HG03280 (cell line): Measurements from ENCODE around the gene USP15.
A peak's percentile ranks its signal among the peaks of the same experiment; 100 is the strongest.

Source experiments
- ATAC-seq: cut with Tn5 transposase; IDR thresholded peaks from one replicate; pipeline ENCODE4 v1.9.1; 2021; ENCODE audit warnings: mild to moderate bottlenecking, moderate library complexity; ENCODE audit not compliant: unreplicated experiment

The USP15 gene

DNA sequence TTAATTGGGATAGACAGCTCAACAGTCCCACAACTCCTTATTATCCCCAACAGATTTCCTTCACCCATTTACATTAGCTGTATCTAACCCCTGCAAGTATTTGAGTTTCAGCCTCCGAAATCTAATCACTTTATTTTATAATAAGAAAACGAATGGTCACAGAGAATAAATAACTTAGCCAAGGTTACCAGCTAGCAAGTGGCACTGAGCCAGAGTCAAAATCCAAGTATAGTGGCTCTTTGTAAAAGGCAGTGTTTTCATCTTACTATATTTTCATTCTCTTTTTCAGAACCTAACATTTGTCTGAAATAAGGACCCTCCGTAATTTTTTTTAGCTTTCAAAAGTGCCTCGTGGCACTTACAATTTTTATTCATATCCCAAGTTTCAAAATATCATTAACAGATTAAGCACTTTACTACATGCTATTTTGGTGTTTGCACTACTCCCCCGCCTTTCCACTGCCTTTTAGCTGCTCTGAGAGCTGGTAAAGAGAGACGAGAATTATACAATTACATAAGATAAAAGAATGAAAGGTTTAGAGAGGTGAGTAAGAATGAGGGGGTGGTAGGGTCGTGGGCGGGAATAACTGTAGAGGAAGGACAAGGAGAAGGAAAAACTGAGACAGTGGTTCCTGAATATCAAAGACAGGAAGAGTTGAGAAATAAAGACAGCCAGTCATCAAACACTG, 3.7 kb upstream of the USP15 start:
- no peak for ATAC-seq

DNA sequence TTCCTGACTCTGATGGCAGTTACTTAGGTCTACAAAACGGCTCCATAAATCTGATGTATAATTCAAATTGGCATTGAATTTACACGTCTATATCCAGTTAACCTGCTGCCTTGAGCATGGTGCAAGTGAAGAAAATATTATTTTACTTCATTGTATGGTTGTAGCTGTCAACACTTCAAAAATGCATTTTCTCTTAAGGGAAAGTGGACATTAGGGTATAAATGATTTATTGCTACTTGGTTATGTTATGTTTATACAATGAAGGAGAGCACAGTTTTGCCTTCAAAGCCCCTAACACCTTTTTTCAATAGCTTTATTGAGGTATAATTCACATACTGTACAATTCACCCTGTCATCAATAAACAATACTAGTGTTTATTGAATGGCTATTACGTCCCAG, 2.0 kb upstream of the USP15 start:
- no peak for ATAC-seq

DNA sequence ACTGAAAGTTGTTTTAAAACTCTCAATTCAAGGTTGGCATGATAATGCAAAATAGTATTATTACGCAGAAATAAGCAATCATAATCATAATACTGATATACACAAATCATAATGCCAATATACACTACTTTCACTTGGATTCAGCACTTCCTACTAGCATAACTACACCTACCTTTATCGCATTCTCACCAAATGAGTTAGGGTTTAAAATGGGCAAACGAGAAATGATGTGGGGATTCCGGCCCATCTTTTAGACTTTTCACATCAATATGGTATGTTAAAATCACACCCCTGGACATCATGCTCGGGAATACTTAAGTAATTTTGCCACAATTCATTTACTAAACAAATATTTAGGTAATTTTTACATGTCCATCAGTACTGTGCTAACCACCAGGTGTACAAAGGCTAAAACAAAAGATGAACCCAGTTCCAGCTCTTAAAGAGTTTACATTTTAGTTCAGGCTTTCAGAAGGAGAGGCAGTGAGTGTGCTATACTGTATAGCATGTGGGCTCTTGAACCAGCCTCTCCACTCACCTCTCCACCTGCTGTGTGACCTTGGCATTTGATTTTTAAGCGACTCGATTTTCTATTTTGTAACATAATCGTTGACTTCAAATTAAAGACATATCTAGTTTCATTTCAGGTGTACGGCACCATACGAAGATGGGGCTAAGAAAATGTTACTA, 1.1 kb upstream of the USP15 start:
- ATAC-seq: no peak

DNA sequence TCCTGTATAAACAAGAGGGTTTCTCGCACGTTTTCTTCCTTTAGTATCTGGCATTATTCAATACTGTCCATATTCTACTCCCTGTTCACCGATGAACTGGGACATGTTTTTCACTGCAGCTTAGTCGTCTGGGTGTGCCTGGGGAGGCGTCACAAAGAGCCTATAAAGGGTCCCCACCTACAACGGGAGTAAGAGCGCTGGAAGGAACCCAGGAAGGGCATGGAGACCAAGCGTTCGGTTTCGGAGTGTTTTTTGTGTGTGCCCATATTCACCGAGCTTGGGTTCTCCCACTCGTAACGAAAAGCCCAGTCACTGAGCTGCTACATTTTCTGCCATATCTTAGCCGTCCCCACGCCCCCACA, 592 bp upstream of the USP15 start:
- peak; percentile 5 for ATAC-seq

DNA sequence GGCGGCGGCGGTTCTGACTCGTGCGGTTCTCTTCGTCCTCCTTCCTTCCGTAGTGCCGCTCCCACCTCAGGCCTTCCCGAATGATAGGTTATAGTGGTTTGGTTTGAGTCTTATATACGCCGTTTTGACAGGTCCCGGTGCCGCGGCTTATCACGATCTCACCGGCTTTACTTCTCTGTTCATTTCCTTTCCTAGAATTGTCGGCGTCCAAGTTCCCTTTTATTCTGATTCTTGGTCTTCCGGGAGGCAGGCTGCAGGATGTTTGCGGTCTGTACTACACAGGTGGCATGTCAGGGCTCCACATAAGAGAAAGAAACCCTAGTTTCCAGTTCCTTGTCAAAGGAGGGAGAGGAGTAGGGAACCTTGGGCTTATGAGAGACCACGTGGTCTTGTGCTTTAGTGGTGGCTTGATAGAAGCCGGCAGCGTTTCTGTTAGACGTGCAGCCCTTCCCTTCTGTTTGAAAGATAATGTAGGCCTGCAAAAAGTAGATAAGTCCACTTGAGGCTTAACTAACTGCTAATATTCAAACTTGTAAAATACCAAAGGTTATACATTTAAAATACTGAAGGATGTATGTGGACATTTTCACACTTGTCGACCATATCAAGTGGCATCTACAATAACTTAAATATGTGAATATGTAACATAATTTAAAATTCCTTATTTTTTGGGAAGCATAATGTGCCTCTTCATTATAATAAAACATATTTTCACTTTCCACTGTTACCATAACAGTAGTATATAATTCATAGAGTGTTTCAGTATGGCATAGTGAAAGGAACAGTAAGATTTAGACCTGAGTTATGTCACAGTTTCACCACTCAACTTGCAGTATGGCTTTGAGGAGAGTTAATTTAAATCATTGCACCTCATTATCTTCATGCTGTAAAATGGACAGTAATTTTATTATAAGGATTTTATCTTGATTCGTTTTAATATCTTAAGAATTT, 804 bp downstream of the USP15 start:
- peak; percentile 40 for ATAC-seq

DNA sequence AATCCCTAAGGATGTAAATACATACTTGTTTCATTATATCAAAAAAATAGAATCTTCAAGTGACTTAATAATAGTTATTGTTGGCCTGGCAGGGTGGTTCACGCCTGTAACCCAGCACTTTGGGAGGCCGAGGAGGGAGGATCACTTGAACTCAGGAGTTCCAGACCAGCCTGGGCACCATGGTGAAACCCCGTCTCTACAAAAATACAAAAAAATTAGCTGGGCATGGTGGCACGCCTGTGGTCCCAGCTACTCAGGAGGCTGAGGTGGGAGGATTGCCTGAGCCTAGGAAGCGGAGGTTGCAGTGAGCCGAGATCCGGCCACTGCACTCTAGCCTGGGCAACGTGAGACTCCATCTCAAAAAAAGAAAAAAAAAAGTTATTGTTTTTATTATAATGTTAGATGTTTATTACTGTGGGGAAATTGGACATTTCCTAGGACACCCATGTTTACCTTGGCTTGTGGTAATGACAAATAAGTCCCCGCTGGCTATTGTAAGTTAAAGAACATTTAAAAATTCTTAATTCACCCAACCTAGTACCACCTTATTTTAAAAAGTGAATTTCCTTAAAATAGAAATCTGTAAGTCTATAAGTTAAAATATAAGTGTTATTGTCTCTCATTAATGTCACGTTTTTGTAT, 1.8 kb downstream of the USP15 start:
- ATAC-seq: no peak

DNA sequence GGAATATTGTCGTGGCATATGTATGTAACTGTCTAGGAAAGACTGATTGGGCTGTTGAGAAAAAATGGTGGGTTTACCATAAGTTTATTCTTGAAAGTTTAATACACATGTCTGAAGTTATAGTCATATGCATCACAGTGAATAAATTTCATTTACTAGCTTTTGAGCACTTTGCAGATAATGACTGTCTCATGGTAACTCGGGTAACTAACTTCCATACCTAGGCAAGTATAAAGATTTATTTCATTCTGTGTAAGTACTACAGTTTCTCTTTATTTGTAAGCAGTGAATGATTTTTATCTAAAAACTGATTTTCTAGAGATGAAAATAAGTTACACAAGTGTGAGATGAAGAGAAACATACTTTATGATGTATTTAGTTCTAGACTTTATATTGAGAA, 3.0 kb downstream of the USP15 start:
- ATAC-seq: no peak

DNA sequence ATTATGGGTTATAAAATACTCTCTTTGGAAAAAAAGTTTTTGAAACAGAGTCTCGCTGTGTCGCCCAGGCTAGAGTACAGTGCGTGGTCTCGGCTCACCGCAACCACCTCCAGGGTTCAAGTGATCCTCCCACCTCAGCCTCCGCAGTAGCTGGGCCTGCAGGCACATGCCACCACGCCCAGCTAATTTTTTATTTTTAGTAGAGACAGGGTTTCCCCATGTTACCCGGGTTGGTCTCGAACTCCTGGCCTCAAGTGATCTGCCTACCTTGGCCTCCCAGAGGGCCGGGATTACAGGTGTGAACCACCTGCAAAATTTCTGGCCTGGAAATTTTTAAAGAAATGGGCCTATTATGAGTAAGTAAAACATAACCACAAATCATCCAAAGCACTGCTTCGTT, 3.8 kb downstream of the USP15 start:
- ATAC-seq: no peak

DNA sequence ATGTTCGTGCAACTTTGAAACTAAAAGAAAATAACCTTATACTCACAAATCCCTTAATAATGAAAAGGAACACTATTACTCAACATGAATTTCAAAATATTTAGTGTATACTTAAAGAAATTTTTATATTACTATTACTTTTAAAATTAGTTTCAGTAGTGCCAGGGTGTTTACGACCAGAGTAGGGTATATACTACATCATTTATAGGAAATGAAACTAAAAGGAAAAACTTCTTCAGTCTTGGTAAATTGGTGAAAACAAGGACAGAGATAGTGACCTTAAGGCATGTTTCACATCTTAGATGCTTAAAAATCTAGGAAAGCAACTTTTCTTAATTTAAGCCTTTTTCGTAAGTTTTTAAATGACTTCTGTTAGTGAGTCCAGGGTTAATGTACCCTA, 4.5 kb downstream of the USP15 start:
- no peak for ATAC-seq

DNA sequence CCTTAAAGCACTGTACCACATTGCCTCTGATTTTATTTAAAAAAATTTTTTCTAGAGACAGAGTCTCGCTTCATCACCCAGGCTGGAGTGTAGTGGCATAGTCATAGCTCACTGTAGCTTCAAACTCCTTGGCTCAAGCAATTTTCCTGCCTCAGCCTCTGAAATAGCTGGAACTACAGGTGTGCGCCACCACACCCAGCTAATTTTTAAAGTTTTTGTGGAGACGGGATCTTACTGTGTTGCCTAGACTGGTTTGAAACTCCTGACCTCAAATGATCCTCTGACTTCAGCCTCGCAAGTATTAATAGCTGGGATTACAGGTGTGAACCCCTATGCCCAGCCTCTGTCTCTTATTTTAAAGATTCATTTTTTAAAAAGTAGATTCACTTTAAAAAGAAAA, 5.3 kb downstream of the USP15 start:
- no peak for ATAC-seq

DNA sequence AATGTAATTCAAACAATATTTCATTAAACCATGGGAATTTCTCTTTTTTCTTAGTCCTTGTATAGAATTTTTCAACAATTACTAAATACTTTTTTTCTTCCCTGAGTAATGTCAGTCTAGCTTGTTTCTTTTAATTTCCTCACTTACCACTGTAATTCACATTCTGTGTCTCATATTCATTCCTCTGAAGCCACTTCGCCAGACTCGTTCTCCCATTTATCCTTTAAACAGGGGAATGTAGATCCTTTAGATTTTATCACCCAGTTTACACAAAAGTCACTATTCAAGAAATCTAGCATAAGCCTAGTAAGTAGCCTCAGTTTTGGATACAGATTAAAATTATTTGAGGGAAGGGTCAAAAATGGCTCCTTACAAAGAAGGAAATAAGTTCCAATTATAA, 6.8 kb downstream of the USP15 start:
- no peak for ATAC-seq

DNA sequence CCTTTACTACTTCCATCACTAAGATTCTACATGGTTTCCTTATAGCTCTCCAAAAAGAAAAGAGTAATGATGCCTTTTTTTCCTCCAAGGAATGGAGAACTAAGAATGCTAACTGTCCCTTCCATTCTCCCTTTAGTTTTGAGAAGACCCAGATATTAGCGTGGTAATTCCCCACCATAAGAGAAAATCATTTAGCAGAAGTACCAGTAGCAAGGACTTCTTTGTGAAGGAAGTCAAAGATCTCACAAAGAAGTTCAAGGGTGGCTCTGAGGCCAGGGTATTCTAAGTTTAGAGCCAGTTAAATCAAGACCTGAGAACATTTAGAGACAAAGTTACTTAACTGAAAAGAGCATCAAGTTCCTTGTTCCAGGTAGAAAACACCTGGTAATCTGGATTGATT, 7.3 kb downstream of the USP15 start:
- no peak for ATAC-seq

DNA sequence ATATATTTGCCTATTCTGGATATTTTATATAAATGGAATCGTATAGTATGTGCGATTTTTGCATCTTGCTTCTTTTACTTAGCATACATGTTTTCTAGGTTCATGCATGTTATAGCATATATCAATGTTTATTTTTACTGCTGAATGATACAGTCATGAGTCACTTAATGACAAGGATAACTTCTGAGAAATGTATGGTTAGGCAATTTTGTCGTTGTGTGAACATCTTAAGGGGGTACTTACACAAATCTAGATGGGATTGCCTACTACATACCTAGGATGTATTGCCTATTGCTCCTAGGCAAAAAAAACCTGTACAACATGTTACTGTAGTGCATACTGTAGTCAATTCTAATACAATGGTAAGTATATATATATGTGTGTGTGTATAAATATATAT, 8.8 kb downstream of the USP15 start:
- ATAC-seq: no peak

DNA sequence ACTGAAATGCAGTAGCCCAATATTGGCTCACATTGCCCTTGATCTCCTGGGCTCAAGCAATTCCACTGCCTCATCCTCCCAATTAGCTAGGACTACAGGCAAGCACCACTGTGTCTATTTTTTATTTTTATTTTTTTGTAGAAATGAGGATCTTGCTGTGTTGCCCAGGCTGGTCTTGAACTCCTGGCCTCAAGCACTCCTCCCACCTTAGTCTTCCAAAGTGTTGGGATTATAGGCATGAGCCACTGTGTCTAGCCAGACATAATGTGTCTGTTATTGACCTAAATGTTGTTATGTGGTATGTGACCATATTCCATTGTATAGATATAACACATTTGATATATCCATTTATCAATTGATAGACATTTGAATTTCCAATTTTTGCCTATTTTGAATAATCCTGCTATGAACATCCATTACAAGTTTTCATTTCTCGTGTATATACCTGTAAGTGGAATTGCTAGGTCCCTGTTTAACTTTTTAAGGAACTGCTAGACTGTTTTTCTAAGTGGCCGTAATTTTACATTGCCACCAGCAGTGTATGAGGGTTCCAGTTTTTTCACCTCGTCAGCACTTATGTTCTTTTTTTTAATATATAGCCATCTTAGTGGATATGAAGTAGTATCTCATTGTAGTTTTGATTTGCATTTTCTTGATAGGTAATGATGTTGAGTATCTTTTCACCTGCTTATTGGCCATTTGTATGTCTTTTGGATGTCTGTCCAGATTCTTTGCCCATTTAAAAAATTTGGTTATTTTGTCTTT, 9.4 kb downstream of the USP15 start:
- no peak for ATAC-seq

DNA sequence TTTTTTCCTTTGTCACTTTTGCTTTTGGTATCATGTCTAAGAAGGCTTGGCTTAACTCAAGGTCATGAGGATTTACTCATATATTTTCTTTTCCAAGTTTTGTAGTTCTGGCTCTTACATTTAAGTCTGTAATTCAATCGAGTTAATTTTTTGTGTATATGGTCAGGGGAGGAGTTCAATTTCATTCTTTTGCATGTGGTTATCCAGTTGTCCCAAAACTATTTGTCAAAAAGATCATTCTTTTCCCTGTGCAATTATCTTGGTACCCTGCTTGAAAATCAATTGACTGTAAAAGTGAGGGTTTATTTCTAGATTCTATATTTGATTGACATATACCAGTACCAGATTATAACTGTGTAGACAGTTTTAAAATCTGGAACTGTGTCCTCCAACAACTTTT, 10.2 kb downstream of the USP15 start:
- ATAC-seq: no peak

DNA sequence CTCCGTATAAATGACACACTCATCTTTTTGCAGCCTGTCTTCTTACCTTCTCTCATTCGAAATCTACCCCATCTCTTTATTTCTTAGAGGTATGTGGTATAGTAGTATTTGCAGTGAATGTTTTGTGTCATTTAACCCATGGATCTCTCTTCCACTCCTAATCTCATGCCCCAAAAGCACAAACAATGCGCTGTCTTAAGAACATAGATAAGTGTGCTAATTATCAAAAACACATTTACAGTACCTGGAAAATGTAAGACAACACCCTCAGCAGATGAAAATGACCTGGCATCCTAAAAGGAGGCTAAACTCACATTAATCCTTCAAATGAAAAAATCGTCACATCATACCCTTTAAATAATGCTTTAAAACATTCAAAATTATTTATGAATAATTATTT, 10.7 kb downstream of the USP15 start:
- no peak for ATAC-seq

DNA sequence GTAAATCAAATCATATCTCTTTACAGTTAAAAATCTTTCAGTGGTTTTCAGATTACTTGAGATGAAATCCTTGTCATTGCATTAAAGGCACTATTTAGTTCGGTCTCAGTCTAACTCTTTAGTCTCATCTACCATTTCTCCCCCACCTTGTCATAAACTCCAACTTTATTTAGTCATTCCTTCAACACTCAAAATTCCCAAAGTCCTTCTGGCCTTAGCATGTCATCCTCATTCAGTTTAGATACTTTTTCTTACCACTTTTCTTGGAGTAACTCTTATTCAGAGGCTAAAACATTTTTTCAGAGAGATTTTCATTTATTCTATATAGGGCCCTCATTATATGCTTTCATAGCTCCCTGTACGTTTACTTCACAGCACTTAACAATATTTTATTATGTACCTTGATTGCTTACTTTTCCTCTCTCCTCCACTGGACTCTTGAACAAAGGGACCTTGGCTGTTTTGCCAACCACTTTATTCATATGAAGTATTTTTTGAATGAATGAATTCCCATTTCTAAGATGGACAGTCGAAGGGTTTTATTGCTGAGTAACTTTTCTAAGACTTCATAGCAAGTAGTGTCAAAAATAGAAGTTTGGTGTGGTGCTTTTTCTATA, 12.8 kb downstream of the USP15 start:
- ATAC-seq: no peak

DNA sequence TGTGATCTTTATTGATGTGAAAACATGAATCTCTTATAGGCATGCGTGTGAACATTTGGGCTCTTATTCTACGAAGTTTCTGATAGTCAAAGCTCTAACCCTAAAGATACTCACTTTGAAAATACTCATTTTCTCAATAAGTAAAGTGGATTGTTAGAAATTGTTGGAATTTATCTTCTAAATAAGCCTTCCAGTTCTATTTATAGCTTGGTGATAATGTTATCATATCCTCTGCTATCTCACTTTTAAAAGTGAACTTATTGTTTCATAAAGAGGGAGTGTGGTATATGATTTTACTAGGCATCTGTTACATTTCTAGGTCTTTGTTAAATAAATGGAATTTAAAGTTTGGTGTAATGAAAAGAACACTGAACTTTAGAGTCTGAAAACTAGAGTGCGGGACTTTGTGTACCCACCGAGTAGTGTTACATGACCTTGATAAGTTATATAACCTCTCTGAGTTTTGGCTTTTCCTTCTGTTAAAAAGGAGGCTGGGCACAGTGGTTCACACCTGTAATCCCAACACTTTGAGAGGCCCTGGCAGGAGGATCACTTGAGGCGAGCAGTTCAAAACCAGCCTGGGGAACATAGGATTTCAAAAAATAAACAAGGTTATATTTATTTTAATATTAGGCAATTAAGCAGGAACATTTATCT, 13.6 kb downstream of the USP15 start:
- no peak for ATAC-seq

DNA sequence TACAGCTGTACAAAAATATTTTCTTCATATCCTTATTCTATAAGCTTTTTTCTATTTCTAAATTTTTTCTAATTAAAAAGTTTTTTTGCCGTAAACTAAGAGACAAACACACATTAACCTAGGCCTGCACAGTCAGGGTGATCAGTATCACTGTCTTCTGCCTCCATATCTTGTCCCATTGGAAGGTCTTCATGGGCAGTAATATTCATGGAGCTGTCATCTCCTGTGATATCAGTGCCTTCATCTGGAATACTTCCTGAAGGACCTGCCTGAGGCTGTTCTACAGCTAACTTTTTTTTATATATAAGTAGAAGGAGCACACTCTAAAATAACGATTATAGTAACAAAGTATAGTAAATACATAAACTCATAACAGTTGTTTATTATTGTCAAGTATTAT, 17.8 kb downstream of the USP15 start:
- no peak for ATAC-seq

DNA sequence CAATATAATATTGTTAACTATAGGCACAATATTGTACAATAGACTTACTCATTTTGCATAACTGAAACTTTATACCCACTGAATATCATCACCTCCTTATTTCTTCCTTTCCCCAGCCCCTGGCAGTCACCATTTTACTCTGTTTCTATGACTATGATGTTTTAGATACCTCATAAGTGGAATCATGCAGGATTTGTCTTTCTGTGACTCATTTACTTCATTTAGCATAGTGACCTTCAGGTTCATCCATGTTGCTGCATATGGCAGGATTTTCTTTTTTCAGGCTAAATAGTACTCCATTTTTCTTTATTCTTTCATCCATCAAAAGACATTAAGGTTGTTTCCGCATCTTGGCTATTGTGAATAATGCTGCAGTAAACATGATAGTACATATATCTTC, 18.9 kb downstream of the USP15 start:
- no peak for ATAC-seq
